IPS-11a (cell line): Measurements from ENCODE around the gene FAM83B.
"Not testable (repeated sequence)": the region's sequence is repeated elsewhere in the genome, so short reads cannot be mapped to it uniquely, and the experiment has no call there.

Source experiments
- H3K4me3 ChIP-seq: one replicate; pipeline ENCODE4 v1.5.1; 2013; ENCODE audit warnings: low read depth, low read length, control low read depth

The FAM83B gene

GRCh38 chr6:54846243-54846856, at the start of gene FAM83B:
TSS of gene FAM83B (plus strand) at chr6:54846771. CDS start at chr6:54870247, 23,476 bp downstream.
- peak within 1 kb of the TSS; percentile 62 for H3K4me3 ChIP-seq

GRCh38 chr6:54796918-54797317, 49.7 kb upstream of the FAM83B start:
- H3K4me3 ChIP-seq, result not testable (repeated sequence)

- no peak overlapping the region for H3K4me3 ChIP-seq
Measured at GRCh38 chr6:54800050-54800600, 46.4 kb upstream of the FAM83B start.

- H3K4me3 ChIP-seq, result no peak overlapping the region
Measured at GRCh38 chr6:54801244-54801643, 45.3 kb upstream of the FAM83B start.

GRCh38 chr6:54801669-54802068, 44.9 kb upstream of the FAM83B start:
- H3K4me3 ChIP-seq, result no peak overlapping the region

- no peak overlapping the region for H3K4me3 ChIP-seq
Measured at GRCh38 chr6:54802775-54803634, 43.6 kb upstream of the FAM83B start.

GRCh38 chr6:54805077-54805476, 41.5 kb upstream of the FAM83B start:
- H3K4me3 ChIP-seq, result no peak overlapping the region

- H3K4me3 ChIP-seq, result no peak overlapping the region
Measured at GRCh38 chr6:54810147-54810546, 36.4 kb upstream of the FAM83B start.

- H3K4me3 ChIP-seq, result no peak overlapping the region
Measured at GRCh38 chr6:54813892-54814291, 32.7 kb upstream of the FAM83B start.

- no peak overlapping the region for H3K4me3 ChIP-seq
Measured at GRCh38 chr6:54817236-54817635, 29.3 kb upstream of the FAM83B start.

GRCh38 chr6:54817834-54818233, 28.7 kb upstream of the FAM83B start:
- no peak overlapping the region for H3K4me3 ChIP-seq

GRCh38 chr6:54824225-54824624, 22.3 kb upstream of the FAM83B start:
- not testable (repeated sequence) for H3K4me3 ChIP-seq

GRCh38 chr6:54827010-54827409, 19.6 kb upstream of the FAM83B start:
- H3K4me3 ChIP-seq, result no peak overlapping the region

GRCh38 chr6:54830216-54830615, 16.4 kb upstream of the FAM83B start:
- H3K4me3 ChIP-seq, result no peak overlapping the region

- H3K4me3 ChIP-seq, result no peak overlapping the region
Measured at GRCh38 chr6:54835176-54835575, 11.4 kb upstream of the FAM83B start.

- H3K4me3 ChIP-seq, result peak overlapping the region; percentile 62
Measured at GRCh38 chr6:54846857-54847674, 495 bp downstream of the FAM83B start.

- H3K4me3 ChIP-seq, result peak overlapping the region; percentile 1
Measured at GRCh38 chr6:54847799-54848597, 1.4 kb downstream of the FAM83B start.

GRCh38 chr6:54850114-54850513, 3.5 kb downstream of the FAM83B start:
- no peak overlapping the region for H3K4me3 ChIP-seq

GRCh38 chr6:54856129-54856528, 9.6 kb downstream of the FAM83B start:
- H3K4me3 ChIP-seq, result no peak overlapping the region

- H3K4me3 ChIP-seq, result no peak overlapping the region
Measured at GRCh38 chr6:54860132-54860531, 13.6 kb downstream of the FAM83B start.
